Mammary epithelial cell (primary cell): ENCODE data around the gene TMEM119.

Experiments
- EZH2 ChIP-seq: IDR thresholded peaks from 2 replicates; pipeline ENCODE4 v1.6.1; 2012; ENCODE audit warnings: low read length, inconsistent platforms, borderline replicate concordance
- TF ChIP-seq, protein P1 (sequence below), 2 donors: IDR thresholded peaks in 1 of 2; conservative IDR thresholded peaks in 1 of 2; 2 replicates each; pipeline ENCODE4 v1.5.1; 2011 to 2012; ENCODE audit warnings: inconsistent platforms in 2 of 2, low read length in 2 of 2, mild to moderate bottlenecking in 2 of 2, control low read depth in 1 of 2, low read depth in 1 of 2; ENCODE audit not compliant: insufficient read depth in 1 of 2; ENCODE audit errors: extremely low read depth in 1 of 2

DNA sequence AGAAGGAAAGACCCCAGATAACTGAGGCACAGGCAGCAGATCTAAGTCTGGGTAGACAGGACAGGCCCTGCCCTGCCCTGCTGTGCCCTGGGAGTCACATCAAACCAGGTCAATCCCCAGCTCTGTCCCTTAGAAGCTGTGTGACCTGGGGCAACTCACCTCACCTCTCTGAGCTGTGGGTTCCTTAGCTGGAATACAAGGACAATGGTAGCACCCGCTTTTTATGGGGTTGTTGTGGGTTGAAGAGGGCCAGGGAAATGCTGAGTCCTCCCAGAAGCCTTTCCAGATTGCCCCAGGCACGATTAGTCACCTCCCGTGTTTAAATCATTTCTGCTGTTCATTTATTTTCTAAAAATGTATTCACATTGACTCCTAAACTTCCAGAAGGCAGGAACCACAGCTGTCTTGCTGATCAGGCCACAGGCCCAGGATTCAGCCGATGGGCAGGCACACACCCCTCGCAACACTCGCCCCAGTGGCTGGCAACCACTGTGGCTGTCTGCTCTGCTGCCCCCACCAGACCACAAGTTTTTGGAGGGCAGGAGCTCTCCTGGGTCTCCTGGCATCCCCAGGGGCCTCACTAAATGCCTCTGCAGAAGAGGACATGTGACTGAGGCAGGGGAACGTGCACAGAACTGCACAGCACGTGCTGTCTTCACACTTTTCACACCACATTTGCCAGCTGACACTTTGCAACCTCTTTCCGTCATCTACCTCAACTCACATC, 32.8 kb upstream of the TMEM119 start:
- TF ChIP-seq EZH2: no peak
- TF ChIP-seq, protein P1, sequence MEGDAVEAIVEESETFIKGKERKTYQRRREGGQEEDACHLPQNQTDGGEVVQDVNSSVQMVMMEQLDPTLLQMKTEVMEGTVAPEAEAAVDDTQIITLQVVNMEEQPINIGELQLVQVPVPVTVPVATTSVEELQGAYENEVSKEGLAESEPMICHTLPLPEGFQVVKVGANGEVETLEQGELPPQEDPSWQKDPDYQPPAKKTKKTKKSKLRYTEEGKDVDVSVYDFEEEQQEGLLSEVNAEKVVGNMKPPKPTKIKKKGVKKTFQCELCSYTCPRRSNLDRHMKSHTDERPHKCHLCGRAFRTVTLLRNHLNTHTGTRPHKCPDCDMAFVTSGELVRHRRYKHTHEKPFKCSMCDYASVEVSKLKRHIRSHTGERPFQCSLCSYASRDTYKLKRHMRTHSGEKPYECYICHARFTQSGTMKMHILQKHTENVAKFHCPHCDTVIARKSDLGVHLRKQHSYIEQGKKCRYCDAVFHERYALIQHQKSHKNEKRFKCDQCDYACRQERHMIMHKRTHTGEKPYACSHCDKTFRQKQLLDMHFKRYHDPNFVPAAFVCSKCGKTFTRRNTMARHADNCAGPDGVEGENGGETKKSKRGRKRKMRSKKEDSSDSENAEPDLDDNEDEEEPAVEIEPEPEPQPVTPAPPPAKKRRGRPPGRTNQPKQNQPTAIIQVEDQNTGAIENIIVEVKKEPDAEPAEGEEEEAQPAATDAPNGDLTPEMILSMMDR (conservative IDR thresholded peaks at IDR 0.05 in 1 of 2, IDR thresholded peaks at IDR 0.05 in 1 of 2; ENCODE audit: extremely low read depth in 1 of 2, insufficient read depth in 1 of 2, low read depth in 1 of 2, low read length in 2 of 2): no peak
